Stimulated activated CD4-positive, alpha-beta T cell treated with anti-CD3 and anti-CD28 coated beads, Interleukin-1b, Interleukin-23, amount 100 ng/mL, for 24 hours (primary cell): ENCODE measurements around the gene IL25.
"Not testable (repeated sequence)": the region's sequence is repeated elsewhere in the genome, so short reads cannot be mapped to it uniquely, and the experiment has no call there.

Experiments used
- DNase-seq, 4 experiments: peaks; one replicate each; pipeline ENCODE4 v3.0.0-alpha.2; 2020; ENCODE audit warnings: low read depth in 4 of 4, low spot score in 1 of 4

The IL25 gene

GRCh38 chr14:23371865-23372264 lies 744 bp upstream of the IL25 start:
- no peak for DNase-seq

GRCh38 chr14:23373041-23373440 lies 432 bp downstream of the IL25 start:
- no peak for DNase-seq

GRCh38 chr14:23375527-23376251 lies 3.1 kb downstream of the IL25 start:
- DNase-seq = no peak

GRCh38 chr14:23376482-23377197 lies 4.0 kb downstream of the IL25 start, which contains the start of gene CMTM5:
CMTM5 (plus strand) TSS chr14:23377046; CDS start chr14:23377252, 206 bp downstream.
- DNase-seq = no peak

- no peak for DNase-seq
Observed at GRCh38 chr14:23377198-23377550, 4.6 kb downstream of the IL25 start.

GRCh38 chr14:23377573-23378563 lies 5.3 kb downstream of the IL25 start:
- no peak for DNase-seq

- DNase-seq = no peak
Observed at GRCh38 chr14:23378612-23379220, 6.1 kb downstream of the IL25 start.

- peak; percentile 38 to 54 (median 42) for DNase-seq
Observed at GRCh38 chr14:23379366-23380196, 7.0 kb downstream of the IL25 start.

GRCh38 chr14:23380197-23380914 lies 7.7 kb downstream of the IL25 start:
- no peak for DNase-seq

GRCh38 chr14:23380976-23381375 lies 8.4 kb downstream of the IL25 start:
- no peak for DNase-seq

- DNase-seq = no peak
Observed at GRCh38 chr14:23381871-23382270, 9.3 kb downstream of the IL25 start.

GRCh38 chr14:23382276-23382675 lies 9.7 kb downstream of the IL25 start:
- DNase-seq = no peak

GRCh38 chr14:23382731-23383440 lies 10.3 kb downstream of the IL25 start:
- DNase-seq = no peak

GRCh38 chr14:23384364-23385080 lies 11.9 kb downstream of the IL25 start:
- DNase-seq = no peak

- no peak for DNase-seq
Observed at GRCh38 chr14:23385244-23385641, 12.6 kb downstream of the IL25 start.

- DNase-seq = no peak
Observed at GRCh38 chr14:23385642-23386265, 13.1 kb downstream of the IL25 start.

GRCh38 chr14:23386266-23386657 lies 13.7 kb downstream of the IL25 start:
- DNase-seq = not testable (repeated sequence)

GRCh38 chr14:23386999-23387398 lies 14.4 kb downstream of the IL25 start:
- DNase-seq = no peak
